K562 (cell line): ENCODE results near the gene STAB2. TPM values are rescaled to one million over a fixed set of nuclear protein-coding genes. Genes with fewer than 3 reads are reported as not detected.
"Not testable (repeated sequence)": the region's sequence is repeated elsewhere in the genome, so short reads cannot be mapped to it uniquely, and the experiment has no call there.

ENCODE experiments used
- ATAC-seq: fragments of 200-7000 bp; cut with Tn5 transposase; 3 replicates; pipeline ENCODE4 v1.9.1; 2020; ENCODE audit warnings: moderate library complexity
- BruUV-seq: library from RNA; stranded (reverse); fragments of 400-500 nt; replicated peaks from 2 replicates; lab custom pipeline; 2021; lab: Mats Ljungman, UMichigan
- CTCF ChIA-PET: fragments of 300-600 bp; formaldehyde crosslinking; extraction: SDS; loops from one replicate; lab custom pipeline; 2021; ENCODE audit warnings: low intra/inter-chr PET ratio; lab: Yijun Ruan, JAX
- POLR2A ChIA-PET: fragments of 300-600, 350-650 bp; sonication (Branson Sonifier 250); formaldehyde crosslinking; extraction: SDS; loops from one replicate; lab custom pipeline; 2021; ENCODE audit warnings: antibody characterized with exemption, inconsistent platforms; lab: Yijun Ruan, JAX
- DNase-seq, 4 experiments: peaks; one replicate each; pipeline versions ENCODE4 v3.0.0 to v3.0.0-alpha.2; 2011 to 2018; ENCODE audit warnings: low spot score in 3 of 4, mixed read lengths in 3 of 4; ENCODE audit errors: extremely low read depth in 1 of 4
- FAIRE-seq: peaks from 2 replicates; lab custom pipeline; 2011; peaks lifted over from hg19 to GRCh38; lab: Jason Lieb, UNC
- H2AFZ ChIP-seq: 2 replicates; pipeline ENCODE4 v1.6.0; 2011; ENCODE audit warnings: low read depth, low read length, control low read depth, inconsistent platforms
- H3K27ac ChIP-seq: fragments of 200-600 bp; 3 replicates; pipeline ENCODE4 v1.8.0; 2011; ENCODE audit warnings: low read depth, mild to moderate bottlenecking, control low read depth, inconsistent platforms, low read length, moderate library complexity, mixed read lengths; ENCODE audit errors: extremely low read depth
- H3K27me3 ChIP-seq, 2 experiments: fragments of 300-600 bp in 1 of 2; 2 replicates in 1 of 2; 3 replicates in 1 of 2; pipeline versions ENCODE4 v1.6.0 to v1.8.0; 2011; ENCODE audit warnings: inconsistent platforms in 2 of 2, low read length in 2 of 2, mild to moderate bottlenecking in 1 of 2, mixed read lengths in 1 of 2, moderate library complexity in 1 of 2; ENCODE audit not compliant: control insufficient read depth in 2 of 2, insufficient read depth in 2 of 2
- H3K36me3 ChIP-seq: fragments of 300-600 bp; 3 replicates; pipeline ENCODE4 v1.8.0; 2011; ENCODE audit warnings: mild to moderate bottlenecking, low read length, inconsistent platforms; ENCODE audit not compliant: control insufficient read depth, insufficient read depth
- H3K4me1 ChIP-seq, 2 experiments: fragments of 200-600 bp in 1 of 2; replicated peaks in 1 of 2; 2 replicates in 1 of 2; 3 replicates in 1 of 2; pipeline versions ENCODE4 v1.5.1 to v1.8.0; 2011; ENCODE audit warnings: inconsistent platforms in 2 of 2, low read length in 2 of 2, mild to moderate bottlenecking in 1 of 2, mixed read lengths in 1 of 2, moderate library complexity in 1 of 2; ENCODE audit not compliant: control insufficient read depth in 2 of 2, insufficient read depth in 2 of 2
- H3K4me2 ChIP-seq: 2 replicates; pipeline ENCODE4 v1.6.1; 2011; ENCODE audit warnings: low read length, control low read depth, inconsistent platforms, mixed read lengths; ENCODE audit not compliant: insufficient read depth
- H3K4me3 ChIP-seq: fragments of 200-600 bp; sonication (generic), shearing (Covaris generic); 2 replicates; pipeline ENCODE4 v1.5.1; 2016; ENCODE audit warnings: control low read depth, inconsistent platforms
- H3K79me2 ChIP-seq: fragments of 200-600 bp; 3 replicates; pipeline ENCODE4 v1.8.0; 2011; ENCODE audit warnings: low read length, inconsistent platforms; ENCODE audit not compliant: control insufficient read depth, insufficient read depth
- H3K9ac ChIP-seq, 2 experiments: 2 replicates each; pipeline versions ENCODE4 v1.6.0 to v1.6.1; 2011; ENCODE audit warnings: low read depth in 2 of 2, low read length in 2 of 2, control low read depth in 1 of 2, inconsistent platforms in 1 of 2, mild to moderate bottlenecking in 1 of 2, mixed read lengths in 1 of 2; ENCODE audit not compliant: insufficient read depth in 1 of 2
- H3K9me1 ChIP-seq: one replicate; pipeline ENCODE4 v1.6.0; 2011; ENCODE audit warnings: inconsistent platforms, mild to moderate bottlenecking, low read length, moderate library complexity; ENCODE audit not compliant: control insufficient read depth, insufficient read depth
- H3K9me3 ChIP-seq: replicated peaks from 2 replicates; pipeline ENCODE4 v1.5.1; 2011; ENCODE audit warnings: low read depth, low read length, inconsistent platforms; ENCODE audit not compliant: control insufficient read depth, insufficient read depth
- H4K20me1 ChIP-seq: replicated peaks from 2 replicates; pipeline ENCODE4 v1.6.1; 2011; ENCODE audit warnings: low read length, inconsistent platforms, mixed read lengths; ENCODE audit not compliant: control insufficient read depth, insufficient read depth
- DEAF1 ChIP-seq: fragments of 450-650 bp; formaldehyde crosslinking; IDR thresholded peaks from 2 replicates; pipeline ENCODE4 v1.4.0; 2020; ENCODE audit warnings: mild to moderate bottlenecking, moderate library complexity
- ZKSCAN1 ChIP-seq: fragments of 150-350 bp; IDR thresholded peaks from 2 replicates; pipeline ENCODE4 v1.6.1; 2016; ENCODE audit warnings: low read depth, low read length
- WGBS: fragments of 100-300 bp; shearing (Covaris generic); methylation state at CpG from one replicate; pipeline ENCODE4 v1.1.6; 2016; ENCODE audit warnings: low coverage, mixed read lengths; ENCODE audit not compliant: insufficient coverage; ENCODE audit errors: missing lambda C conversion rate; 5-methylcytosine and 5-hydroxymethylcytosine counted together
- in situ Hi-C: fragments of 300-500 bp; cut with MboI; formaldehyde crosslinking; loops from 4 replicates; pipeline ENCODE4 v1.15.0; 2018; ENCODE audit warnings: inconsistent platforms, mixed read lengths
- intact Hi-C: fragments of 100-400 bp; cut with micrococcal nuclease; formaldehyde crosslinking; loops from 2 replicates; pipeline ENCODE4 v1.14.2; 2022
- polyA plus RNA-seq, 8 experiments: library from polyadenylated mRNA; depleted of rRNA in 4 of 8; stranded (reverse) in 5 of 8; unstranded in 3 of 8; fragments of >200 nt; fragmentation: Nextera tagmentation in 2 of 8; fragmentation: Illumina TruSeq in 1 of 8; extraction: Ambion mirVana in 2 of 8; extraction: Trizol in 1 of 8; gene quantifications; 2 replicates each; pipeline versions ENCODE4 v1.2.1 to v1.2.3, GENCODE V29; 2011 to 2014; ENCODE audit warnings: inconsistent platforms in 1 of 8, missing spikeins in 1 of 8
- total RNA-seq, 7 experiments: library from RNA; depleted of rRNA in 6 of 7; stranded (reverse); fragments of >200 nt in 6 of 7; fragmentation: Illumina TruSeq in 2 of 7; extraction: Trizol in 2 of 7; gene quantifications; 2 replicates each; pipeline versions ENCODE4 v1.2.1 to v1.2.3, GENCODE V29; 2011 to 2021; ENCODE audit warnings: low replicate concordance in 1 of 7

Gene STAB2
- total and polyA plus RNA-seq, 9 of the 15 experiments (the other 6 are each of a cell fraction or from before 2014, with no cell fraction given) = 0.10 TPM; not detected in 8

- no peak for TF ChIP-seq DEAF1 (CRISPR knock-in tag)
- TF ChIP-seq ZKSCAN1 = no peak
Measured at GRCh38 chr12:103652808-103653207, 65.7 kb downstream of the STAB2 start (continued).

- H3K27ac ChIP-seq, H4K20me1 ChIP-seq, H3K4me1 ChIP-seq, intact Hi-C loops, H3K9ac ChIP-seq, CTCF ChIA-PET, BruUV-seq, H2AFZ ChIP-seq, H3K27me3 ChIP-seq, in situ Hi-C loops, H3K4me2 ChIP-seq, POLR2A ChIA-PET, H3K79me2 ChIP-seq, ATAC-seq, H3K4me3 ChIP-seq, DNase-seq, H3K9me1 ChIP-seq, H3K36me3 ChIP-seq, H3K9me3 ChIP-seq, FAIRE-seq: not testable (repeated sequence)
- 8% methylated on average over 3 of the region's 3 CpGs for WGBS
Measured at GRCh38 chr12:103653568-103654173, 66.6 kb downstream of the STAB2 start.
